HFFc6 (cell line): Measurements from ENCODE around the gene SAXO1. TPM values are rescaled to one million over a fixed set of nuclear protein-coding genes. Genes with fewer than 3 reads are reported as not detected.

ENCODE experiments used
- DNase-seq: peaks from one replicate; pipeline ENCODE4 v3.0.0-alpha.2; 2018
- H3K27ac Mint-ChIP-seq: 2 replicates; pipeline ENCODE4 v1.8.0; 2020; ENCODE audit warnings: mild to moderate bottlenecking, mixed read lengths
- H3K27me3 Mint-ChIP-seq: 2 replicates; pipeline ENCODE4 v1.8.0; 2021; ENCODE audit warnings: mild to moderate bottlenecking, moderate library complexity, mixed read lengths; ENCODE audit not compliant: insufficient read depth
- H3K36me3 Mint-ChIP-seq: 2 replicates; pipeline ENCODE4 v1.8.0; 2021; ENCODE audit warnings: low read depth, mixed read lengths
- H3K4me1 Mint-ChIP-seq: 2 replicates; pipeline ENCODE4 v1.8.0; 2020; ENCODE audit warnings: low read depth, mixed read lengths
- H3K4me3 Mint-ChIP-seq: 2 replicates; pipeline ENCODE4 v1.8.0; 2020; ENCODE audit warnings: mild to moderate bottlenecking, moderate library complexity, mixed read lengths
- H3K9me3 Mint-ChIP-seq: 2 replicates; pipeline ENCODE4 v1.8.0; 2020; ENCODE audit warnings: mild to moderate bottlenecking, mixed read lengths
- total RNA-seq, 6 experiments: library from RNA; stranded (reverse); fragmentation: NEBNext Ultra II Directional; extraction: Animal tissue kit (Norgen Biotek cat#: 25700); gene quantifications; 2 replicates in 1 of 6; 3 replicates in 5 of 6; pipeline ENCODE4 v1.2.3, GENCODE V29; 2021
- TF ChIP-seq, protein P1 (sequence below): fragments of 200-600 bp; sonication (generic); IDR thresholded peaks from 2 replicates; pipeline ENCODE4 v1.5.0; 2021; ENCODE audit warnings: antibody characterized with exemption, mild to moderate bottlenecking

SAXO1 gene
- total RNA-seq, 6 experiments from 2014 or later = not detected

DNA sequence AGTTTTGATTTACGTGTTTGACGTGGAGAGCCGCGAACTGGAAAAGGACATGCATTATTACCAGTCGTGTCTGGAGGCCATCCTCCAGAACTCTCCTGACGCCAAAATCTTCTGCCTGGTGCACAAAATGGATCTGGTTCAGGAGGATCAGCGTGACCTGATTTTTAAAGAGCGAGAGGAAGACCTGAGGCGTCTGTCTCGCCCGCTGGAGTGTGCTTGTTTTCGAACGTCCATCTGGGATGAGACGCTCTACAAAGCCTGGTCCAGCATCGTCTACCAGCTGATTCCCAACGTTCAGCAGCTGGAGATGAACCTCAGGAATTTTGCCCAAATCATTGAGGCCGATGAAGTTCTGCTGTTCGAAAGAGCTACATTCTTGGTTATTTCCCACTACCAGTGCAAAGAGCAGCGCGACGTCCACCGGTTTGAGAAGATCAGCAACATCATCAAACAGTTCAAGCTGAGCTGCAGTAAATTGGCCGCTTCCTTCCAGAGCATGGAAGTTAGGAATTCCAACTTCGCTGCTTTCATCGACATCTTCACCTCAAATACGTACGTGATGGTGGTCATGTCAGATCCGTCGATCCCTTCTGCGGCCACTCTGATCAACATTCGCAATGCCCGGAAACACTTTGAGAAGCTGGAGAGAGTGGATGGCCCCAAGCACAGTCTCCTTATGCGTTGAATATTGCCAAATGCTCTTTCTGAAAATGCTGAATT is 17.1 kb upstream of the SAXO1 start:
- Mint-ChIP-seq H3K4me3 (peak overlapping the region; percentile 93), H3K27me3 (no peaks in the 10 kb centered on the region), H3K27ac (peak overlapping the region; percentile 97), H3K9me3 (no peaks in the 10 kb centered on the region), H3K4me1 (peaks cover 40% of the 10 kb centered on the region), H3K36me3 (peaks cover 16% of the 10 kb centered on the region)
- DNase-seq = peak; percentile 38
- TF ChIP-seq, protein P1, sequence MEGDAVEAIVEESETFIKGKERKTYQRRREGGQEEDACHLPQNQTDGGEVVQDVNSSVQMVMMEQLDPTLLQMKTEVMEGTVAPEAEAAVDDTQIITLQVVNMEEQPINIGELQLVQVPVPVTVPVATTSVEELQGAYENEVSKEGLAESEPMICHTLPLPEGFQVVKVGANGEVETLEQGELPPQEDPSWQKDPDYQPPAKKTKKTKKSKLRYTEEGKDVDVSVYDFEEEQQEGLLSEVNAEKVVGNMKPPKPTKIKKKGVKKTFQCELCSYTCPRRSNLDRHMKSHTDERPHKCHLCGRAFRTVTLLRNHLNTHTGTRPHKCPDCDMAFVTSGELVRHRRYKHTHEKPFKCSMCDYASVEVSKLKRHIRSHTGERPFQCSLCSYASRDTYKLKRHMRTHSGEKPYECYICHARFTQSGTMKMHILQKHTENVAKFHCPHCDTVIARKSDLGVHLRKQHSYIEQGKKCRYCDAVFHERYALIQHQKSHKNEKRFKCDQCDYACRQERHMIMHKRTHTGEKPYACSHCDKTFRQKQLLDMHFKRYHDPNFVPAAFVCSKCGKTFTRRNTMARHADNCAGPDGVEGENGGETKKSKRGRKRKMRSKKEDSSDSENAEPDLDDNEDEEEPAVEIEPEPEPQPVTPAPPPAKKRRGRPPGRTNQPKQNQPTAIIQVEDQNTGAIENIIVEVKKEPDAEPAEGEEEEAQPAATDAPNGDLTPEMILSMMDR = no peak

DNA sequence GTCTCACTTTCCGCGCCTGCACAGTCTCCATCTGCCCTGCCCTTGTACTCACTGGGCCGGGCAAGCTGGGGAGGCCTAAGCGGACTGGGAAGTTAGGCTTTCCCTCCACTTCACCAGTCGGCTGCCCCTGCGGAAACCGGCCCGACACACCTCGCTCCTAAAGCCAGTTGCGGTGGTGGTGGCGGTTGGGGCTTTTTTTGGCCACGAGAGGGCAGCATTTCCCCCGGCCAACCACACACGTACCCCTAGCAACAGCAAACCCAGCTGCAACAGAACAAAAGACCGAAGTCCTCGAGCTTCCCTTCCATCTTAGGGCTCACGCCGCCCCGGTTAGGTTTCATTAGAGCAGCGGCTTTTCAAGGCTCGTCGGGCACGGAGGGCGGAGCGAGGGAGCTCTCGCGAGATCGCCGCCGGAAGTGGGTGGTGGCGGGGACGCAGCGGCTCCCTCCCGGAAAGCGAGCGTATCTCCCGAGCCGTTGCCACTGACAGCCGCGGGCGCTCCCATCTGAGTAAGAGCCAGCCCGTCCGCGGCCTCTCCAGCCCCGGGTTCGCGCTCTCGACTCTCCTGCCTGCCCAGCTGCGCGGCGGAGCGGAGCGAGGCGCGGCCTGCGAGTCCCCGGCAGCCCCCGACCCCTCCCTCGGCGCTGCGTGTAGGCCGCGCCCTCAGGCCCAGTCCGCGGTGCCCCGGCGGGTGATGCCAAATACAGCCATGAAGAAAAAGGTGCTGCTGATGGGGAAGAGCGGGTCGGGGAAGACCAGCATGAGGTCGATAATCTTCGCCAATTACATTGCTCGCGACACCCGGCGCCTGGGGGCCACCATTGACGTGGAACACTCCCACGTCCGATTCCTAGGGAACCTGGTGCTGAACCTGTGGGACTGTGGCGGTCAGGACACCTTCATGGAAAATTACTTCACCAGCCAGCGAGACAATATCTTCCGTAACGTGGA is 16.2 kb upstream of the SAXO1 start, which contains the start of gene RRAGA:
RRAGA (plus strand) TSS at position 462 of the 951 bp plus-strand sequence; CDS start at position 695, 233 bp downstream.
- Mint-ChIP-seq H3K4me1 (peaks cover 40% of the 10 kb centered on the region), H3K9me3 (no peaks in the 10 kb centered on the region), H3K36me3 (peaks cover 16% of the 10 kb centered on the region), H3K27me3 (no peaks in the 10 kb centered on the region), H3K27ac (peak within 1 kb of the TSS; percentile 97), H3K4me3 (peak within 1 kb of the TSS; percentile 93)
- TF ChIP-seq, protein P1 = peak; percentile 96
- peak; percentile 96 for DNase-seq

DNA sequence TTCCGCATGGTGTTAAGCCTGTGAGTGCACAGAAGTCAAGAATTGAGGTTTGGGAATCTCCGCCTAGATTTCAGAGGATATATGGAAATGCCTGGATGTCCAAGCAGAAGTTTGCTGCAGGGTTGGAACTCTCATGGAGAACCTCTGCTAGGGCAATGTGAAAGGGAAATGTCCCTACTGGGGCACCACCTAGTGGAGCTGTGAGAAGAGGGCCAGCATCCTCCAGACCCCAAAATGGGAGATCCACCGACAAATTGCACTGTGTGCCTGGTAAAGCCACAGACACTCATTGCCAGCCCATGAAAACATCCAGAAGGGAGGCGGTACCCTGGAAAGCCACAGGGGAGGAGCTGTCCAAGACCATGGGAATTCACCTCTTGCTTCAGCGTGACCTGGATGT is 3.6 kb upstream of the SAXO1 start:
- H3K27ac Mint-ChIP-seq = no peak overlapping the region
- H3K4me3 Mint-ChIP-seq = no peak overlapping the region
- DNase-seq = no peak
- TF ChIP-seq, protein P1 = peak; percentile 46
- no peaks in the 10 kb centered on the region for H3K36me3 Mint-ChIP-seq
- peaks cover 11% of the 10 kb centered on the region for H3K27me3 Mint-ChIP-seq
- no peaks in the 10 kb centered on the region; the same call in 1 of the 2 replicates for H3K9me3 Mint-ChIP-seq
- H3K4me1 Mint-ChIP-seq = no peaks in the 10 kb centered on the region

DNA sequence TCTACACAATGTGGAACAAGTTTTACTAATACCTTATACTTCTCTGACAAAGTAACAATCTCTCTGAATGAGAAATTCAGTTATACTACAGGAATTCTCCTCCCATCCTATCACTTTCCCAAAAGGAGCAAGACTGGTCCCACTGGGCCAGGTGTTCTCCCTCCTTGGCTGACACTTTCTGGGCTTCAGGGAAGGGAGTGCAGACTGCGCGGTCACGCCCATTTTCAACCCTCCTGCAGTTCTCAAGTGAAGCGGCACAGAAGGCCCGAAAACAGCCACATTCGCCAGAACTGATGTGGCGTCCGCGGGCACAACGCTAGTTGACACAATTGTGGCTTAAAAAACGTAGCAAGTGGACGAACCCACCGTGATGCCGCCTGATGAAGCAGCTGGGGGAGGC is 603 bp downstream of the SAXO1 start:
- H3K4me1 Mint-ChIP-seq = peaks cover 25% of the 10 kb centered on the region
- peaks cover 11% of the 10 kb centered on the region; the same call in 1 of the 2 replicates for H3K27me3 Mint-ChIP-seq
- no peaks in the 10 kb centered on the region for H3K36me3 Mint-ChIP-seq
- H3K27ac Mint-ChIP-seq = no peak overlapping the region
- H3K9me3 Mint-ChIP-seq = no peaks in the 10 kb centered on the region
- DNase-seq = no peak
- H3K4me3 Mint-ChIP-seq = no peak overlapping the region
- TF ChIP-seq, protein P1 = no peak

DNA sequence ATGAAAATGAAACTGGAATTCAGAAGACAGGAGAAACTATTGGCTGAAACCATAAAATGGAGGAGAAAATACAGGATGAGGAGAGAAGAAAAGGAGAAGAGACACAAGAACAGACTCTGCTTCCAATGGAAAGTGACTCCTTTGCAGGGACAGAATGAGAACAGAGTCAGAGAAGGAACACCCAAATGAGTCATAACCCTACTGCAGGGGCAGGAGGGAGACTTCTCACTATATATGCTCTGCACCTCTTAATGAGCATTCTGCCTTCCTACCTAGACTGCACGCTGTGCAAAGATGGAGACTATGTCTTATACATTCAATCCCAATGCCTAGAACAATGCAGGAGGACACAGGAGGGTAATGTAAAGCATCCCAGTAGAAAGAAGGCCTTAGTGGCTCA is 2.1 kb downstream of the SAXO1 start:
- H3K27ac Mint-ChIP-seq = no peak overlapping the region
- TF ChIP-seq, protein P1 = no peak
- H3K36me3 Mint-ChIP-seq = no peaks in the 10 kb centered on the region
- no peaks in the 10 kb centered on the region for H3K9me3 Mint-ChIP-seq
- peaks cover 25% of the 10 kb centered on the region for H3K4me1 Mint-ChIP-seq
- peaks cover 9% of the 10 kb centered on the region; the same call in 1 of the 2 replicates for H3K27me3 Mint-ChIP-seq
- no peak overlapping the region for H3K4me3 Mint-ChIP-seq
- no peak for DNase-seq
